SW480 (cell line): ENCODE measurements around the gene ZNF132.
"Not testable (repeated sequence)": the region's sequence is repeated elsewhere in the genome, so short reads cannot be mapped to it uniquely, and the experiment has no call there.

Experiments
- DNase-seq: peaks from one replicate; pipeline ENCODE4 v3.0.0-alpha.2; 2016; ENCODE audit warnings: low spot score

Gene ZNF132

GRCh38 chr19:58439576-58440554 lies at the start of gene ZNF132:
ZNF132 (minus strand) TSS chr19:58440153; CDS start chr19:58439821, 332 bp downstream.
- no peak for DNase-seq

DNA sequence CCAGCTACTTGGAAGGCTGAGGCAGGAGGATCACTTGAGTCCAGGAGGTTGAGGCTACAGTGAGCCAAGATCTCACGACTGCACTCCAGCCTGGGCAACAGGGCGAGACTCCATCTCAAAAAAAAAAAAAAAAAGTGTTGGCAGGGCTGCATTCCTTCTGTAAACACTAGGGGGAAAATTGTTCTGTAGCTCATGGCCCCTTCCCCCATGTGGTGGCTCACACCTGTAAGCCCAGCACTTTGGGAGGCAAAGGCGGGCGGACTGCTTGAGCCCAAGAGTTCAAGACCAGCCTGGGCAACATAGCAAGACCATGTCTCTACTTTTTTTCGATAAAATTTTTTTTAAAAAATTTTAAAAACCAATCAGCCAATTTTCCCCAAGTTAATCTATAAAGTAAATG lies 44.4 kb upstream of the ZNF132 start:
- not testable (repeated sequence) for DNase-seq

- DNase-seq = no peak
Measured at GRCh38 chr19:58483776-58484175, 43.8 kb upstream of the ZNF132 start.

GRCh38 chr19:58482372-58482771 lies 42.4 kb upstream of the ZNF132 start:
- no peak for DNase-seq

GRCh38 chr19:58480831-58481230 lies 40.9 kb upstream of the ZNF132 start:
- no peak for DNase-seq

GRCh38 chr19:58480481-58480830 lies 40.5 kb upstream of the ZNF132 start:
- DNase-seq = no peak

- DNase-seq = no peak
Measured at GRCh38 chr19:58479736-58480480, 40.0 kb upstream of the ZNF132 start.

DNA sequence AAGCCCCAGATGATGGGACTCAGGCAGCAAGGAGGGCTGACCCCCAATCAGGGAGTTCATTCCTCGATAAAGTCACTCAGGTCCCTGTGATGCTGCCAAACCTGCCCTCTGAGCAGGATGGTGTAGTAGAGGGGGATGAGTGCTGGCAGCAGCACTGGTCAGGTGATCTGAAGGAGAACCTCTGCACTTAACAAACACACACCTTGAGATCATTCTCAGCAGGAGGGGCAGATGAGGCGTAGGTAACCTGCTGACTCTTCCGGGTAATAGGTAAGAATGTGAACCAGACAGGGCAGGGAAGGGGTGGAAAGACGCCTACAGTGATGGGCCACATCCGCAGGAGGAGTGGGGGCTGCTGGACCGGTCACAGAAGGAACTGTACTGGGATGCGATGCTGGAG lies 39.4 kb upstream of the ZNF132 start:
- no peak for DNase-seq

DNA sequence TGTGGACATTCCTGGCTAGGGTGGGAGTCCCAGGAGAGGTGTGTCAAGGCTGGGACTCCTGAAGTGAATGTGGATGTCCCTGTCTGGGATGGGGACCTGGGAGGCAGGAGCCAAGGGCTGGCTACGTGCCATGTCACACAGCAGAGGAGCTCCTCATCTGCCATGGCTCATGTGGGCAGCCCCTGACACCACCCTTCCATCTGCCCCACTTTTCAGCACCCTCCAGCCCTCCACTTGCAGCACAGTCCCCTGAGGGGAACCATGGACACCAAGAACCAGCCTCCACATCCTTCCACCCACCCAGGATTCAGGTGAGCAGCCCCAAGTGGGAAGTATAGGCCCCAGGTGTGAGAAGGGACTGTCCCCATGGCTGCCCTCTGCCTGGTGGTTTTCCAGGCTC lies 37.9 kb upstream of the ZNF132 start:
- no peak for DNase-seq

GRCh38 chr19:58477130-58477529 lies 37.2 kb upstream of the ZNF132 start:
- no peak for DNase-seq

GRCh38 chr19:58476498-58477015 lies 36.6 kb upstream of the ZNF132 start:
- DNase-seq = peak; percentile 30

DNA sequence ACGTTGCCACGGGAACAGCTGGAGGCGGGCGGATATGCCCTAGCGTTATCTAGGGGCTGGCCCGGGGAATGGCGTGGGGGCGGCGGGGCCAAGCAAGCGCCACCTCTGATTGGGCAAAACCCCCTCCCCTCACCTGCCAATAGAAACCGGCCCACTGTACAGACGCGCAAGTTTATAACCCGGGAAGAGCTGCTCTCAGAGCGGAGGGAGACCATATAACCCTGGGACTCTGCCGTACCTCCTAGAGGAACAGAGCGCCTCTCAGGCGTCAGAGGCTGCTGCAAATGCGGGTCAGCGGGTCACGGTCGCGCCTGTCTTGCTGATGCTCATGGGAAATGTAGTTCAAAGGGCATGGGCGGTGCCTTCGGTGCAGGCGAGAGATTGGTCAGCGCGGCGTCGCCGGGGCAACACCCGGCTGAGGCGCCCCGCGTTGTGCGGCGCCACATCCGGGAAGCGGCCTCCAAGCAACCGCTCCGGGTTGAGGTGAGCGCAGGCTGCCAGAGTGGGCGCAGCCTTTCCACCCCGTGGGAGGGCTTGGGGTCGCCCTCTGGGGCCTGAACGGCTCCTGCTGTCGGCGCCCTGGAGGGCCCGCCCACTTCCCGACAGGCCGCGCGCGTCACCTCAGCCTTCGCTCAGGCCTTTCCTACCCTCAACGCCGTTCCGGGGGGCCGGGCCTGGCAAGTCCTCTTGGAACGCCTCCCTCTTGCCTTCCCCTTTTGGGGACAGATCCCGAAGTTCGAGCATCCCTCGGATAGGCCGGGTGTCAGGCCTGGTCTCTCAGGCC lies 36.0 kb upstream of the ZNF132 start, which contains the start of gene ZNF446:
ZNF446 (plus strand) TSS at position 639 of the 784 bp plus-strand sequence. CDS start 867 bp downstream, outside the sequence.
- DNase-seq = peak; percentile 99

DNA sequence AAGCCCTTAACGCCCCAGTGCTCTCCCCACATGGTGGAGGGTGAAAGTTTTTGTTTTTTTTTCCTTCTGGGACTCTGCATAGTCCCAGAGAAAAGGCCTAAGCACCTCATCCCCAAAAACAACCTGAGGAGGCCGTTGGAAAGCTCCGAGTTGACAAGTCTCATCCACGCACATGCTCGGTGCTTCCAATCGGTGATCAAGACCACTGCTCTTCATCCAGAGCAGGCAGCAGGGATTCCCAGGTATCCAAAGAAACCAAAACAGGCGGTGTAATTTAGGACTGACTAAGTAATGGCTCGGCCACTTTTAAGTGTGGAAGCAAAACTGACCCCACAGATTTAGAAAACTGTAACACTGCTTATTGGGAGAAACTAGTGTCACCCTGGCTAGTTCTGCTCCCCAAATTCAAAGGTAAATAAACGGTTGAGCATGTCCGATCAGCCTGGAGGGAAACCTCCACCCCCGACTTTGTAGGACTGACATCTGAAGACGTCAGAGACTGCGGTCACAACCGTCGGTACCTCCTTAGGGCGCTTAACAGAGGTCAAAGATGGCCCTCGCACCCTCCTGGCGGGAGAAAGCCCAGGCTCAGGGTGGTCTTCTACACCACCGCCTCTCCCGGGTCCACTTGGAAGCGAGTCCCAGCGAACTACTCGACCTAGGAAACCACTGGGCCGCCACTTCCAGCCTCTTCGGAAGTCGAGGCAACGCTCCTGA lies 35.2 kb upstream of the ZNF132 start:
- no peak for DNase-seq

- DNase-seq = peak; percentile 74
Measured at GRCh38 chr19:58474291-58474996, 34.5 kb upstream of the ZNF132 start.

- no peak for DNase-seq
Measured at GRCh38 chr19:58473775-58474174, 33.8 kb upstream of the ZNF132 start.

GRCh38 chr19:58471736-58472135 lies 31.8 kb upstream of the ZNF132 start:
- no peak for DNase-seq

DNA sequence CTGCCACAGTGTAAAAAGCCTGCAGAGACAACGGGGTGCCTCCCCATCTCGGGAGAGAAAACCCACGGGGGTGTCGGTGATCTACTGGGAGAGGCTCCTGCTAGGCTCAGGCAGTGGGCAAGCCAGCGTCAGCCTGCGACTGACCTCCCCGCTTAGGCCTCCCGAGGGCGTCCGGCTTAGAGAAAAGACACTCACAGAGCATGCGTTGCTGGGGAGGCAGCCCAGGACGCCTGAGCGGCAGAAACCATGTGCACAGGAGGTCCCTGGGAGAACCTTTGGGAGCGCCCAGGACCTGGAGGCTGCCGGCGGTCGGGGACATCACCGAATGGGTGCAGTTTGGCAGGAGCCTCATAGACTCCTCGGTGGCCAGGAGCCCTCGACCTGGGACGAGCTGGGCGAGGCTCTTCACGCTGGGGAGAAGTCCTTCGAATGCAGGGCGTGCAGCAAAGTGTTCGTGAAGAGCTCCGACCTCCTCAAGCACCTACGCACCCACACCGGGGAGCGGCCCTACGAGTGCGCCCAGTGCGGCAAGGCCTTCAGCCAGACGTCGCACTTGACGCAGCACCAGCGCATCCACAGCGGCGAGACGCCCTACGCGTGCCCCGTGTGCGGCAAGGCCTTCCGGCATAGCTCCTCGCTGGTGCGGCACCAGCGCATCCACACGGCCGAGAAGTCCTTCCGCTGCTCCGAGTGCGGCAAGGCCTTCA lies 31.0 kb upstream of the ZNF132 start:
- not testable (repeated sequence) for DNase-seq

- no peak for DNase-seq
Measured at GRCh38 chr19:58469241-58470013, 29.5 kb upstream of the ZNF132 start.

- no peak for DNase-seq
Measured at GRCh38 chr19:58468216-58468839, 28.4 kb upstream of the ZNF132 start.
